ENCODE measurements around the gene TRPC4AP.
A peak's percentile ranks its signal among the peaks of the same experiment; 100 is the strongest.
"Not testable (repeated sequence)": the region's sequence is repeated elsewhere in the genome, so short reads cannot be mapped to it uniquely, and the experiment has no call there.

The TRPC4AP gene, protein sequence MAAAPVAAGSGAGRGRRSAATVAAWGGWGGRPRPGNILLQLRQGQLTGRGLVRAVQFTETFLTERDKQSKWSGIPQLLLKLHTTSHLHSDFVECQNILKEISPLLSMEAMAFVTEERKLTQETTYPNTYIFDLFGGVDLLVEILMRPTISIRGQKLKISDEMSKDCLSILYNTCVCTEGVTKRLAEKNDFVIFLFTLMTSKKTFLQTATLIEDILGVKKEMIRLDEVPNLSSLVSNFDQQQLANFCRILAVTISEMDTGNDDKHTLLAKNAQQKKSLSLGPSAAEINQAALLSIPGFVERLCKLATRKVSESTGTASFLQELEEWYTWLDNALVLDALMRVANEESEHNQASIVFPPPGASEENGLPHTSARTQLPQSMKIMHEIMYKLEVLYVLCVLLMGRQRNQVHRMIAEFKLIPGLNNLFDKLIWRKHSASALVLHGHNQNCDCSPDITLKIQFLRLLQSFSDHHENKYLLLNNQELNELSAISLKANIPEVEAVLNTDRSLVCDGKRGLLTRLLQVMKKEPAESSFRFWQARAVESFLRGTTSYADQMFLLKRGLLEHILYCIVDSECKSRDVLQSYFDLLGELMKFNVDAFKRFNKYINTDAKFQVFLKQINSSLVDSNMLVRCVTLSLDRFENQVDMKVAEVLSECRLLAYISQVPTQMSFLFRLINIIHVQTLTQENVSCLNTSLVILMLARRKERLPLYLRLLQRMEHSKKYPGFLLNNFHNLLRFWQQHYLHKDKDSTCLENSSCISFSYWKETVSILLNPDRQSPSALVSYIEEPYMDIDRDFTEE

GRCh38 chr20:35092524-35093266 is at the start of gene TRPC4AP:
TRPC4AP (minus strand) TSS chr20:35092807; CDS start chr20:35092781, 26 bp downstream.
- DNase-seq, result peak; percentile 94

DNA sequence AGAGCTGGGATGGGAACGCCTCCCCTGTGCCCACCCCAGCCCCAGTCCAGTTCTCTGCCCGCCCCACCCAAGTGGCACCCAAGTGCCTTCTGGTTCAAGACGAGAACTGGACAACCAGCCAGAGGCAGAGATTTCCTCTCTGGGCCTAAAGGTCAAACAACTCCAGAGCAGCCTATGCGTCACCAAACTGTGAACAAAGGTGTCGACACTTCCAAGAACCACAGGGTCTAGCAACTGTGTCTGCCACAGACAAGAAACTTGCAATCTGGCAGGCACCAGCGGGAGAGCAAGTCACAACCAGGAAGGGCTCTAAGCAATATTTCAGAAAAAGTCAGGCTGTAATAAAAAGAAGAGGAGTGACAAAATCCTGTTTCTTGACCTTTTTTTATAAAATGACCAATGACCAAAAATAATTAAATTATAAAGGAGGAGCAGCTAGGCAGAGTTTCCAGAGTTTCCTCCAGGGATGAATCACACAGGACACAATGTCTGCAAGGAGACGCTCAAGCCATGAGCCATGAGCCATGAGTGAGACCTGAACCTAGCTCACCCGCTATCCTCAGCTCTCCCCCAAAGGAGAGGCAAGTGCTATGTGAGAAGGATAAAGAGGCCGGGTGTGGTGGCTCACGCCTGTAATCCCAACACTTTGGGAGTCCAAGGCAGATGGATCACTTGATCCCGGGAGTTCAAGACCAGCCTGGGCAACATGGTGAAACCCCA is 43.4 kb upstream of the TRPC4AP start:
- no peak for DNase-seq

GRCh38 chr20:35134880-35135279 is 42.3 kb upstream of the TRPC4AP start:
- DNase-seq, result no peak

DNA sequence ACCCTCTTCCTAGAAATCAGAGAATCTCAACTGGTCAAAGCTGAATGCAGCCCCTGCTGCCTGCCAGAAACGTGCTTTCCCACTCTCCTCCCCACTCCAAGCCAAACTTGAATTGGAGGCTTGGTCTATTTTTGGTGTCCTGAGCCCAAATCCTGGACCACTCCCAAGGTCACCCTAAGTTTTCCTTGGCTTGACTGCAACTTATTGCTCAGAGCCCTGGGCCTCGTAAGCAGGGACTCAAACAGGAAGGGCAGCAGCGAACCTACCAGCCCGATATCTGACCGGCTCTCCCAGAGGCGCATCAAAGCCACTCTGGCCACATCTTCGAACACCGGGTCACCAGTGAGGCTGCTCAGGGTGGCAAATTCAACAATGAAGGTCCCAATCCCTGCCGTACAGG is 41.9 kb upstream of the TRPC4AP start:
- DNase-seq, result no peak

DNA sequence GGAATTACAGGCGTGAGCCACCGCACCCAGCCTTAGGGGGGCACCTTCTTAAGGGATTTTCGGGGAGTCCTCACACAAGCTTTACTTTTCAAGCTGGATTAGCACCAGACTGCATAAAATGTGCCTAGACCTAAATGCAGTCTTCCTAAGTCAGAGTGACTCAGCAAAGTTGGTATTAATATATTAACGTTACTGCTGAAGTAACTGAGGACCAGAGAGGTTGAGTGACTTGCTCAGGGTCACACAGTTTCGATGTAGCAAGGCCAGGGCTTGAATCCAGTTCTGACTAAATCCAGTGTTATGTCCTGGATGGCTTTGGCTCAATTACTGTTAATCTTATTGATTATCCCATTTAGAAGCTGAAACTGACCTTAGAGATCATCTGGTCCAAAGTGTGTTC is 41.1 kb upstream of the TRPC4AP start:
- no peak for DNase-seq

DNA sequence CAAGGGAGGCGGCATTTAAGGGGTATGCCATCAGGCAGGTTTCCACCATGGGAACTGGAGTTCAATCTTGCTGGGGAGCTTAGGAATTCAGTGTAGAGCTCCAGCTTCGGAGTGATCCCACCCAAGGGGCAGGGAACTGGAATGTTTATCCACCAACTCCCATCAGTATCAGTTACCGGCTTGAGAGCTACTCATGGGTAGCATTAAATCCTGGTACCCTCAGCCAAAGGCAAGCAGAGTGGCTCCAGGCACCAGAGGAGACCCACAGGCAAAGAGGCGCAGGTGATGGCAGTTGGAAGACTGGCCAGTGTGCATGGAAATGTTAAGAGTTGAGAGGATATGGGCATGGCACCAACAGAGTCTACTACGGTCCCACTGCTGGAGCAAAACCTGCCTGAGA is 40.4 kb upstream of the TRPC4AP start:
- DNase-seq, result no peak

DNA sequence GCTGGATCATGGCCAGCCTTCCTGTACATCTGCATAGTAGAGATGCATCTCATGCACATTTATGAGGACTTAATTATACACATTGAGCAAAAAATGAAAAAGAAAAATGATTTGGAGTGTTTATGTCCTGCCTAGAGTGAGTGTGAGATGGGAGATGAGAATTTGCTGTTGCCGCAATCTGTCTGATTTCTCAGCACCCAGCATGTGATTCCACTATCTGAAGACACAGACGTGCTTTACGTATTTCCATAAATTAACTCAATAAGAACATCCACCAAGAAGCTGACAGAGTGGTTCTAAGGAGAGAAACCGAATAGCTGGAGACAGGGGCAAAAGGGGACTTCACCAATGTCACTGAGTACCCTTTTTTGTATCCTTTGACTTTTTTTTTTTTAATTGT is 39.3 kb upstream of the TRPC4AP start:
- no peak for DNase-seq

- DNase-seq, result no peak
Observed at GRCh38 chr20:35129647-35130069, 37.1 kb upstream of the TRPC4AP start.

GRCh38 chr20:35125753-35126152 is 33.1 kb upstream of the TRPC4AP start:
- no peak for DNase-seq

DNA sequence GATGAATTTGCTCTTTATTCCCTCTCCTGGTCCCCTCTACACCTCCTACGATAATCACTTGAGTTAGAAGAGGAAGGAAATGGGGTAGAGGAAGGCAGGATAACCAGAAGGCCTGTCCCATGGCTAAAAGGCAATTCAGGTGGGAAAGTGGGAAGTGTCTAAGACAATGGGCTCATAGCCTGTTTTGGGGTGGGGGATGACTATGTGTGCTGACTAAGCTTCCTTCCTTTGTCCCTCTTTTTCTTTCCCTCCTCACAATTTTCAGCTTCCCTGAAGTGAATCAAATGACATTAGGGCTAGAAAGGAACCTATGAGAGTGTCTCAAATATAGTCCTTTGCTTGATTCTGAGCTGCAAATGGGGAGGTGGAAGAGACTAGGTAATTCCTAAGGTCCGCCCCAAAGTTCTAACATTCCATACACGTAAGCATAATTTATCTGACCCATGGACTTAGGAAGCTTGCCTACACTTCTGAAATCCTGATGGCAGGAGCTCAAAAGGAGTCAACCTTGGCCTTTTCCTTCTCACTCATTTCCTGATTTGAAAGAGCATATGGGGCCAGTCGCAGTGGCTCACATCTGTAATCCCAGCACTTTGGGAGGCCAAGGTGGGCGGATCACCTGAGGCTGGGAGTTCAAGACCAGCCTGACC is 30.3 kb upstream of the TRPC4AP start:
- DNase-seq, result no peak

DNA sequence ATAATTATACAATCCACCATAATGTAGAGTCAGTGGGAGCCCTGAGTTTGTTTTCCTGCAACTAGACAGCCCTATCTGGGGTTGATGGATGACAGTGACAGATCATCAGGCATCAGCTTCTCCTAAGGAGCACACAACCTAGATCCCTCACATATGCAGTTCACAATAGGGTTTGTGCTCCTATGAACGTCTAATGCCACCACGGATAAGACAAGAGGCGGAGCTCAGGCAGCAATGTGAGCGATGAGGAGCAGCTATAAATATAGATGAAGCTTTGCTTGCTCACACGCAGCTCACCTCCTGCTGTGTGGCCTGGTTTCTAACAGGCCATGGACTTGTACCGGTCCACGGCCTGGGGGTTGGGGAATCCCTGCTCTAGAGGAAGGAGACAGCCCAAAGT is 28.6 kb upstream of the TRPC4AP start:
- DNase-seq, result no peak

- DNase-seq, result no peak
Observed at GRCh38 chr20:35120012-35120701, 27.6 kb upstream of the TRPC4AP start.

DNA sequence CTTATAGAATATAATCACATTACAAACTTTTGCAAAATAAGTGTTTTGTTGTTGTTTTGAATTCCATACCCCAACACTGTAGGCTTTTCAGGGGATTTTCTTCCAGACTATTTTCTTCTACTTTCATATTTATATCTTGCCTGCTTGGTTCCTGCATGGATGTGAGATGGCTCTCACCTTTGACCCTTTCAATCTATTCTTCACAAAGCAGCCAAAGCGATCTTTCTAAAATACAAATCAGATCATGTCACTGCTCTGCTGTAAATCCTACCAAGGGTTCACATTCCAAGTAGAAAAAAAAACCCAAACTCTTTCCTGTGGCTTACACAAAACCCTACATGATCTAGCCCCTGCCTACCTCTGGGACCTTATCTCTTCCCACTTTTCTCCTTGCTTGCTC is 25.0 kb upstream of the TRPC4AP start:
- DNase-seq, result no peak

- no peak for DNase-seq
Observed at GRCh38 chr20:35117196-35117595, 24.6 kb upstream of the TRPC4AP start.

DNA sequence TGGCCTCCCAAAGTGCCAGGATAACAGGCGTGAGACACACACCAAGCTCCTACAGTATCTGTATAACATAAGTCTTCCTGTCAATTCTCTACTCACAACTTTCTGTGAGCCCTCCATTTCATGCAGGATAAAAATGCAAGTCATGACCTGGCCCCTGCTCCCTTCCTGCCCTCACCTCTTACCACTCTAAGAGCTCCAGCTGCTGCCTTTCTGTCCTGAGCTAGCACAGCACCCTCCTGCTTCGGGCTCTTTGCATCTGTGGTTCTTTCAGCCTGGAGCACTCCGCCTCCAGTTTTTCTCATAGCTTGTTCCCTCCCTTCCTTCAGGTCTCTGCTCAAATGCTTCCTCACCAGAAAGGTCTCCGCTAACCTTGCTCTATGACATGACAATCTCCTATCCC is 23.7 kb upstream of the TRPC4AP start:
- no peak for DNase-seq

- DNase-seq, result no peak
Observed at GRCh38 chr20:35115606-35116005, 23.0 kb upstream of the TRPC4AP start.

GRCh38 chr20:35112276-35112675 is 19.7 kb upstream of the TRPC4AP start:
- DNase-seq, result not testable (repeated sequence)

GRCh38 chr20:35111141-35111888 is 18.7 kb upstream of the TRPC4AP start:
- DNase-seq, result no peak

GRCh38 chr20:35108921-35109320 is 16.3 kb upstream of the TRPC4AP start:
- no peak for DNase-seq

- DNase-seq, result no peak
Observed at GRCh38 chr20:35106827-35107380, 14.3 kb upstream of the TRPC4AP start.
